Progenitor cell of endocrine pancreas (in vitro differentiated cells): ENCODE results near the gene TMEM205. TPM values are rescaled to one million over a fixed set of nuclear protein-coding genes. Genes with fewer than 3 reads are reported as not detected.
"Not testable (repeated sequence)": the region's sequence is repeated elsewhere in the genome, so short reads cannot be mapped to it uniquely, and the experiment has no call there.

Source experiments
- DNase-seq: peaks from one replicate; pipeline ENCODE4 v3.0.0; 2021; ENCODE audit warnings: low spot score; ENCODE audit not compliant: unreplicated experiment
- H3K27ac Mint-ChIP-seq: 2 replicates; pipeline ENCODE4 v1.8.0; 2021; ENCODE audit warnings: mild to moderate bottlenecking, moderate library complexity, mixed read lengths
- H3K27me3 Mint-ChIP-seq: 2 replicates; pipeline ENCODE4 v1.8.0; 2021; ENCODE audit warnings: mixed read lengths
- H3K36me3 Mint-ChIP-seq: 2 replicates; pipeline ENCODE4 v1.8.0; 2022; ENCODE audit warnings: mixed read lengths; ENCODE audit not compliant: insufficient read depth
- H3K4me1 Mint-ChIP-seq: 2 replicates; pipeline ENCODE4 v1.8.0; 2021; ENCODE audit warnings: low read depth, mixed read lengths
- H3K4me3 Mint-ChIP-seq: 2 replicates; pipeline ENCODE4 v1.8.0; 2021; ENCODE audit warnings: low read depth, mild to moderate bottlenecking, moderate library complexity, mixed read lengths
- H3K9me3 Mint-ChIP-seq: 2 replicates; pipeline ENCODE4 v1.8.0; 2021; ENCODE audit warnings: low read depth, mixed read lengths
- total RNA-seq: library from RNA; stranded (reverse); gene quantifications from 2 replicates; pipeline ENCODE4 v1.2.1, GENCODE V29; 2021
- TF ChIP-seq, protein P1 (sequence below): fragments of 200-600 bp; sonication (generic); IDR thresholded peaks from one replicate; pipeline ENCODE4 v1.5.0; 2021; ENCODE audit warnings: antibody characterized with exemption, mild to moderate bottlenecking; ENCODE audit not compliant: unreplicated experiment

The TMEM205 gene
- total RNA-seq, 1 donor from 2014 or later = 51.1 TPM

DNA sequence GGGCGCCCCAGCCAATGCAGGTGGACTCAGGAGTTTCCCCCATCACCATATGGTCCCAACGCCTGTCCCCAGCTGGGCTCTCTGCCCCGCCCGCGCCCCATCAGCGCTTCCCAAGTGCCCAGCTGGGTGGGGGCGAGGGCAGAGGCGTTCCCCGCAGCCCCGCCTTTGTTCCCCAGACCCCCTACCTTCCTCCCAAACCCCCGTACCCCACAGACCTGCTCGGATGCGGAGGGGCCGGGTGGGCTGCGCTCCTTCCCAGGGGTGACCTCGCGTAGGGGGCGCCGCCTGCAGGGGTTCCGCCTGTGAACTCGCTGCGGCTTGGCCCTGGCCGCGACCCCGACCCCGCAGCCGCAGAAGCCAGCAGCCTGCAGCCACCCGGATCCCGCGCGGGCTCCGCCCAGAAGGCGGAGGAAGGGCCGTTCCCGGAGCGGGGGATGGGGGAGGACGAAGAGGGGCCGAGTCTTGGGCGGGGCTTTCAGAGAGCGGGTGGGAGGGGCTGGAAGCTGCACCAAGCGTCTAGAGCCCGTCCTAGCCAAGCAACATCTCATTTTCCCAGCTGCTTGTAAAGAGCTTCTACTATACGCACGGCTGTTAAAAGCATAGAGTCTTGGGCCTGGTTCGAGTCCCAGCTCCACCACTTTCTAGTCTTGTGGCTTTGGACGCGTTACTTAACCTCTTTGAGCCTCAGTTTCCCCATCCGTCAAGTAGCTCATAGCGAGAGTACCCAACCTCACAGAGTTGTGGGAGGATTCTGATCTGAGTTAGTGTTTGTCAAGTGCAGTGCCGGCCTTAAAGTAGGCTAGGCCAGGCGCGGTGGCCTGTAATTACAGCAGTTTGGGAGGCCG is 6.6 kb downstream of the TMEM205 start, which contains the start of gene RAB3D:
TSS of gene RAB3D (minus strand) at position 404 of the 845 bp plus-strand sequence. CDS start 2,258 bp downstream, outside the sequence.
- Mint-ChIP-seq H3K36me3 (peaks cover 11% of the 10 kb centered on the region), H3K27me3 (no peaks in the 10 kb centered on the region), H3K4me1 (peaks cover 11% of the 10 kb centered on the region), H3K9me3 (no peaks in the 10 kb centered on the region), H3K4me3 (peak within 1 kb of the TSS; percentile 81), H3K27ac (peak within 1 kb of the TSS; percentile 52)
- peak; percentile 85 for DNase-seq
- TF ChIP-seq, protein P1, sequence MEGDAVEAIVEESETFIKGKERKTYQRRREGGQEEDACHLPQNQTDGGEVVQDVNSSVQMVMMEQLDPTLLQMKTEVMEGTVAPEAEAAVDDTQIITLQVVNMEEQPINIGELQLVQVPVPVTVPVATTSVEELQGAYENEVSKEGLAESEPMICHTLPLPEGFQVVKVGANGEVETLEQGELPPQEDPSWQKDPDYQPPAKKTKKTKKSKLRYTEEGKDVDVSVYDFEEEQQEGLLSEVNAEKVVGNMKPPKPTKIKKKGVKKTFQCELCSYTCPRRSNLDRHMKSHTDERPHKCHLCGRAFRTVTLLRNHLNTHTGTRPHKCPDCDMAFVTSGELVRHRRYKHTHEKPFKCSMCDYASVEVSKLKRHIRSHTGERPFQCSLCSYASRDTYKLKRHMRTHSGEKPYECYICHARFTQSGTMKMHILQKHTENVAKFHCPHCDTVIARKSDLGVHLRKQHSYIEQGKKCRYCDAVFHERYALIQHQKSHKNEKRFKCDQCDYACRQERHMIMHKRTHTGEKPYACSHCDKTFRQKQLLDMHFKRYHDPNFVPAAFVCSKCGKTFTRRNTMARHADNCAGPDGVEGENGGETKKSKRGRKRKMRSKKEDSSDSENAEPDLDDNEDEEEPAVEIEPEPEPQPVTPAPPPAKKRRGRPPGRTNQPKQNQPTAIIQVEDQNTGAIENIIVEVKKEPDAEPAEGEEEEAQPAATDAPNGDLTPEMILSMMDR = peak; percentile 10

DNA sequence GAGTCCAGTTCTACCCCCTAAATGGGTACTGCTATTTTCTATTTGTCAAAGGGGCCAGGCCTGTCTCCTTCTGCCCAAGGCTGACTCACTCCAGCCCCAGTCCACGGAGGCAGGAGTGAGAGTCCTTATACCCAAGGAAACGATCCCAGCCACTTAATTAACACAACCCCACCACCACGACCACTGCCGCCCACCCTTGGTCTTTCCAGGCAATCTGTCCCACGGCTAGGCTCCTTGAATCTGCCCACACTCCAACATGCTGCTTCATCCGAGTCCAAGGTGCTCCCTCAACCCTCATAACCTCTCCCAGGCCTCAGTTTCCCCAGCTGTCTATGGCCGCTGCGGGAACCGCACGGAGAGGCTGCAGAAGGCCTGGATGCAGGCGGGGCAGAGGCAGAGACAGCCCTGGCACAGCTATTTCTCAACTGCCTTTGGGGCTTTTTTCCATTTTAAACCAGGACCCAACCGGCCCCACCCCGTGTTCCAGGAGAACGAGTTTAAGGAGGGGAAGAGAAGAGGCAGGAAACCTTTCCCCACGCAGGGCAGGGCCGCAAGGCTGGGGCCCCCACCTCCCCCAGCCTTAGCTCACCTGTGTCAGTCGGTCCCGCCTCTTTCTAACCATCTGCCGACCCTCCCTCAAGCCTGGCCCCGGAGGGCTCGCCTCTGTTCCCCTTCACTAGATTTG is 7.4 kb downstream of the TMEM205 start:
- no peaks in the 10 kb centered on the region for H3K27me3 Mint-ChIP-seq
- no peak overlapping the region for H3K27ac Mint-ChIP-seq
- no peaks in the 10 kb centered on the region for H3K9me3 Mint-ChIP-seq
- DNase-seq = no peak
- peaks cover 14% of the 10 kb centered on the region for H3K36me3 Mint-ChIP-seq
- H3K4me1 Mint-ChIP-seq = peaks cover 9% of the 10 kb centered on the region
- TF ChIP-seq, protein P1 = no peak
- H3K4me3 Mint-ChIP-seq = peak overlapping the region; percentile 81

- Mint-ChIP-seq H3K36me3 (peaks cover 16% of the 10 kb centered on the region), H3K27me3 (no peaks in the 10 kb centered on the region), H3K9me3 (no peaks in the 10 kb centered on the region), H3K4me3 (peak overlapping the region; percentile 81), H3K27ac (no peak overlapping the region), H3K4me1 (peaks cover 9% of the 10 kb centered on the region)
- TF ChIP-seq, protein P1 = no peak
- DNase-seq = no peak
These were observed 7.9 kb downstream of the TMEM205 start for GRCh38 chr19:11338121-11338520.

GRCh38 chr19:11337080-11337479 is 9.0 kb downstream of the TMEM205 start:
- TF ChIP-seq, protein P1 = no peak

DNA sequence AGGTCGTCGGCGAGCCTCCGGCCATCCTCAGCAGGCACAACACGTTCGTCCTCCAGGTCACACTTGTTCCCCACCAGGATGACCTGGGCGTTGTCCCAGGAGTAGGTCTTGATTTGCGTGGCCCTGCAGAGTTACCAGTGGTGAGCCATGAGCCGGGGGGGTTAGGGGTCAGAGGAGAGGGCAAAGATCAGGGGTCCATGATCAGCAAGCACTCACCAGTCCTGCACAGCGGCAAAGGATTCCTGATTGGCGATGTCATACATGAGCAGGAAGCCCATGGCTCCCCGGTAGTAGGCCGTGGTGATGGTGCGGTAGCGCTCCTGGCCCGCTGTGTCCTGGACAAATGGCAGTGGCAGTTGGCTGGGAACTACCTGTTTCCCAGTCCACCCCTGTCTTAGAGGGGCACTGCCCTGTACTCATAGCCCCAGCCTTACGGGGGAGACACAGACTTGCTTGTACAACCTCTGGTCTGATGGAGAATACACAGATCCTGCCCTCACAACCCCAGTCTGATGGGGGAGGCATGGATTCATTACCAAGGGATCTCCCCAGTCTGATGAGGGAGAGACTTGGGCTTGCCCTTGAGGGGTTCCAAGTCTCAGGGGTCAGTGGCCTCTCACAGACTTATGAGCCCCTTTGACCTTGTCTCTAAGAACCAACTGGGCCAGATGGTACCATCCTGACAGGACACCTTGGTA is 10.5 kb downstream of the TMEM205 start:
- Mint-ChIP-seq H3K27ac (no peak overlapping the region), H3K27me3 (no peaks in the 10 kb centered on the region), H3K36me3 (peaks cover 22% of the 10 kb centered on the region), H3K4me3 (no peak overlapping the region), H3K4me1 (peaks cover 9% of the 10 kb centered on the region), H3K9me3 (no peaks in the 10 kb centered on the region)
- TF ChIP-seq, protein P1 = no peak
- DNase-seq = no peak

More at GRCh38 chr19:11337080-11337479, 9.0 kb downstream of the TMEM205 start:
- Mint-ChIP-seq H3K9me3 (no peaks in the 10 kb centered on the region), H3K27me3 (no peaks in the 10 kb centered on the region), H3K27ac (no peak overlapping the region), H3K4me3 (no peak overlapping the region), H3K4me1 (peaks cover 9% of the 10 kb centered on the region), H3K36me3 (peaks cover 20% of the 10 kb centered on the region)
- no peak for DNase-seq

- peaks cover 24% of the 10 kb centered on the region for H3K36me3 Mint-ChIP-seq
- not testable (repeated sequence) for H3K4me1 Mint-ChIP-seq, H3K4me3 Mint-ChIP-seq, H3K9me3 Mint-ChIP-seq, DNase-seq, H3K27me3 Mint-ChIP-seq, H3K27ac Mint-ChIP-seq
These were observed 12.2 kb downstream of the TMEM205 start for GRCh38 chr19:11333838-11334237.
